HCT116 (cell line): ENCODE data around the gene VASH1. TPM values are rescaled to one million over a fixed set of nuclear protein-coding genes. Genes with fewer than 3 reads are reported as not detected.

ENCODE experiments used
- ATAC-seq: fragments of 200-7000 bp; cut with Tn5 transposase; 2 replicates; pipeline ENCODE4 v1.9.1; 2020; ENCODE audit warnings: mild to moderate bottlenecking, moderate library complexity
- BruUV-seq: library from RNA; stranded (reverse); fragments of 400-500 nt; replicated peaks from 2 replicates; lab custom pipeline; 2021; lab: Mats Ljungman, UMichigan
- CTCF ChIA-PET: fragments of 300-600 bp; sonication (Branson Sonifier 250); formaldehyde crosslinking; loops from one replicate; lab custom pipeline; 2021; ENCODE audit warnings: antibody characterized with exemption; lab: Charles Lee
- POLR2A ChIA-PET: fragments of 300-600, 350-600 bp; sonication (Branson Sonifier 250); formaldehyde crosslinking; loops from one replicate; lab custom pipeline; 2021; ENCODE audit warnings: antibody characterized with exemption; lab: Charles Lee
- RAD21 ChIA-PET, 2 experiments: fragments of 300-600 bp; sonication (Branson Sonifier 250); formaldehyde crosslinking; loops; one replicate each; lab custom pipeline; 2023; ENCODE audit warnings: low total read pairs in 2 of 2; ENCODE audit not compliant: uncharacterized antibody in 2 of 2, unreplicated experiment in 2 of 2, low non-redundant PET in 1 of 2; lab: Charles Lee
- DNase-seq: peaks from one replicate; pipeline ENCODE4 v3.0.0-alpha.2; 2010; ENCODE audit warnings: low read depth, low spot score
- H2AFZ ChIP-seq: fragments of 200-600 bp; shearing (Covaris generic), sonication (generic); 2 replicates; pipeline ENCODE4 v1.6.1; 2017; ENCODE audit warnings: low read depth, mixed run types, mixed read lengths, antibody characterized with exemption, low read length; ENCODE audit not compliant: poor library complexity, severe bottlenecking
- H3K27ac ChIP-seq: 2 replicates; pipeline ENCODE4 v1.5.1; 2012; ENCODE audit warnings: low read depth, low read length
- H3K27me3 ChIP-seq: fragments of 200-600 bp; sonication (generic); 2 replicates; pipeline ENCODE4 v1.6.1; 2016; ENCODE audit warnings: mixed run types, low read length, mixed read lengths; ENCODE audit not compliant: insufficient read depth
- H3K36me3 ChIP-seq, 2 experiments: fragments of 200-500 bp in 1 of 2; fragments of 200-600 bp in 1 of 2; sonication (Bioruptor generic) in 1 of 2; sonication (generic) in 1 of 2; 2 replicates each; pipeline versions ENCODE4 v1.5.1 to v1.6.1; 2014 to 2016; ENCODE audit warnings: low read length in 2 of 2, inconsistent platforms in 1 of 2, mixed read lengths in 1 of 2, mixed run types in 1 of 2; ENCODE audit not compliant: insufficient read depth in 2 of 2, control insufficient read depth in 1 of 2
- H3K4me1 ChIP-seq, 2 experiments: fragments of 200-600 bp in 1 of 2; sonication (generic) in 1 of 2; 2 replicates each; pipeline versions ENCODE4 v1.5.1 to v1.6.1; 2012 to 2017; ENCODE audit warnings: low read length in 2 of 2, inconsistent platforms in 1 of 2, mild to moderate bottlenecking in 1 of 2, mixed read lengths in 1 of 2, mixed run types in 1 of 2, moderate library complexity in 1 of 2; ENCODE audit not compliant: insufficient read depth in 2 of 2, control insufficient read depth in 1 of 2
- H3K4me2 ChIP-seq: fragments of 200-600 bp; sonication (generic); 2 replicates; pipeline ENCODE4 v1.6.1; 2017; ENCODE audit warnings: mixed run types, low read length, mixed read lengths
- H3K4me3 ChIP-seq, 2 experiments: fragments of 200-600 bp in 1 of 2; sonication (generic) in 1 of 2; replicated peaks in 1 of 2; 2 replicates each; pipeline ENCODE4 v1.5.1; 2011 to 2016; ENCODE audit warnings: low read length in 2 of 2, control low read depth in 1 of 2, low read depth in 1 of 2, mild to moderate bottlenecking in 1 of 2, mixed read lengths in 1 of 2, mixed run types in 1 of 2
- H3K79me2 ChIP-seq: fragments of 200-600 bp; sonication (generic); 2 replicates; pipeline ENCODE4 v1.6.1; 2017; ENCODE audit warnings: mild to moderate bottlenecking, mixed run types, low read length, moderate library complexity, mixed read lengths; ENCODE audit not compliant: insufficient read depth
- H3K9ac ChIP-seq: fragments of 200-600 bp; sonication (generic); 2 replicates; pipeline ENCODE4 v1.6.1; 2016; ENCODE audit warnings: low read length, mixed read lengths
- H3K9me2 ChIP-seq: fragments of 200-600 bp; sonication (generic), shearing (Covaris generic); 2 replicates; pipeline ENCODE4 v1.6.1; 2017; ENCODE audit warnings: mixed run types, mild to moderate bottlenecking, moderate library complexity; ENCODE audit not compliant: insufficient read depth
- H3K9me3 ChIP-seq, 2 experiments: fragments of 200-500 bp in 1 of 2; fragments of 200-600 bp in 1 of 2; sonication (Bioruptor generic) in 1 of 2; sonication (generic) in 1 of 2; 2 replicates each; pipeline ENCODE4 v1.6.1; 2014 to 2017; ENCODE audit warnings: low read length in 2 of 2, mixed read lengths in 2 of 2, inconsistent platforms in 1 of 2, low read depth in 1 of 2, mild to moderate bottlenecking in 1 of 2, mixed run types in 1 of 2, moderate library complexity in 1 of 2; ENCODE audit not compliant: control insufficient read depth in 1 of 2, insufficient read depth in 1 of 2
- H4K20me1 ChIP-seq: fragments of 200-600 bp; sonication (generic), shearing (Covaris generic); 2 replicates; pipeline ENCODE4 v1.6.1; 2017; ENCODE audit warnings: mixed run types, mild to moderate bottlenecking, moderate library complexity; ENCODE audit not compliant: insufficient read depth
- CBX3 ChIP-seq: IDR thresholded peaks from 2 replicates; pipeline ENCODE4 v1.6.1; 2012; ENCODE audit warnings: low read depth
- EGR1 ChIP-seq: IDR thresholded peaks from 2 replicates; pipeline ENCODE4 v1.6.1; 2012; ENCODE audit warnings: low read depth
- ELF1 ChIP-seq: IDR thresholded peaks from 2 replicates; pipeline ENCODE4 v1.6.1; 2012; ENCODE audit warnings: low read depth, borderline replicate concordance
- EZH2 ChIP-seq: fragments of 200-600 bp; sonication (generic); IDR thresholded peaks from 2 replicates; pipeline ENCODE4 v1.6.1; 2017; ENCODE audit warnings: antibody characterized with exemption, mixed run types
- FOSL1 ChIP-seq: IDR thresholded peaks from 2 replicates; pipeline ENCODE4 v1.6.1; 2012; ENCODE audit warnings: low read depth
- JUND ChIP-seq: IDR thresholded peaks from 2 replicates; pipeline ENCODE4 v1.6.1; 2012
- POLR2A ChIP-seq: IDR thresholded peaks from 2 replicates; pipeline ENCODE4 v1.7.0; 2011; ENCODE audit warnings: borderline replicate concordance; ENCODE audit not compliant: insufficient read depth, insufficient read length; ENCODE audit errors: extremely low read depth
- POLR2AphosphoS5 ChIP-seq: IDR thresholded peaks from 2 replicates; pipeline ENCODE4 v1.6.1; 2011; ENCODE audit warnings: mild to moderate bottlenecking, low read depth, low read length, moderate library complexity
- RAD21 ChIP-seq: IDR thresholded peaks from 2 replicates; pipeline ENCODE4 v1.6.1; 2012; ENCODE audit warnings: low read depth, mild to moderate bottlenecking
- SIN3A ChIP-seq: IDR thresholded peaks from 2 replicates; pipeline ENCODE4 v1.6.1; 2012; ENCODE audit warnings: low read depth
- SP1 ChIP-seq: IDR thresholded peaks from 2 replicates; pipeline ENCODE4 v1.6.1; 2012; ENCODE audit warnings: low read depth
- SRF ChIP-seq: IDR thresholded peaks from 2 replicates; pipeline ENCODE4 v1.6.1; 2012; ENCODE audit warnings: low read depth
- YY1 ChIP-seq: IDR thresholded peaks from 2 replicates; pipeline ENCODE4 v1.6.1; 2011; ENCODE audit warnings: low read length, low read depth, moderate library complexity, mild to moderate bottlenecking; ENCODE audit not compliant: insufficient replicate concordance; ENCODE audit errors: extremely low read depth
- ZFX ChIP-seq: fragments of 450-650 bp; IDR thresholded peaks from 2 replicates; pipeline ENCODE4 v1.6.1; 2017
- ZNF274 ChIP-seq: fragments of 200-500 bp; sonication (Bioruptor generic); IDR thresholded peaks from 2 replicates; pipeline ENCODE4 v1.6.1; 2014; ENCODE audit warnings: mild to moderate bottlenecking, low read depth, low read length, inconsistent platforms
- intact Hi-C: fragments of 100-400 bp; cut with micrococcal nuclease; formaldehyde crosslinking; loops from 2 replicates; pipeline ENCODE4 v1.10.0; 2022
- total RNA-seq: library from RNA; stranded (reverse); gene quantifications from one replicate; pipeline ENCODE4 v1.2.1, GENCODE V29; 2021; ENCODE audit not compliant: unreplicated experiment
- TF ChIP-seq, protein P1 (sequence below), 3 experiments: fragments of 200-600 bp in 1 of 3; sonication (generic) in 1 of 3; IDR thresholded peaks in 2 of 3; conservative IDR thresholded peaks in 1 of 3; 2 replicates each; pipeline ENCODE4 v1.5.1; 2012 to 2017; ENCODE audit warnings: low read depth in 2 of 3, low read length in 2 of 3, antibody characterized with exemption in 1 of 3, borderline replicate concordance in 1 of 3, control low read depth in 1 of 3, mild to moderate bottlenecking in 1 of 3, mixed read lengths in 1 of 3, mixed run types in 1 of 3, moderate library complexity in 1 of 3; ENCODE audit not compliant: insufficient read depth in 1 of 3
- TF ChIP-seq, protein P2 (sequence below): IDR thresholded peaks from 2 replicates; pipeline ENCODE4 v1.6.1; 2012
- TF ChIP-seq, protein P3 (sequence below): IDR thresholded peaks from 2 replicates; pipeline ENCODE4 v1.6.1; 2012
- TF ChIP-seq, protein P4 (sequence below): IDR thresholded peaks from 2 replicates; pipeline ENCODE4 v1.6.1; 2012; ENCODE audit warnings: low read depth
- TF ChIP-seq, protein P5 (sequence below): IDR thresholded peaks from 2 replicates; pipeline ENCODE4 v1.6.1; 2011; ENCODE audit warnings: mild to moderate bottlenecking, low read length, moderate library complexity; ENCODE audit not compliant: insufficient replicate concordance; ENCODE audit errors: extremely low read depth

Gene VASH1
- total RNA-seq, 1 experiment from 2014 or later = 13.3 TPM

DNA sequence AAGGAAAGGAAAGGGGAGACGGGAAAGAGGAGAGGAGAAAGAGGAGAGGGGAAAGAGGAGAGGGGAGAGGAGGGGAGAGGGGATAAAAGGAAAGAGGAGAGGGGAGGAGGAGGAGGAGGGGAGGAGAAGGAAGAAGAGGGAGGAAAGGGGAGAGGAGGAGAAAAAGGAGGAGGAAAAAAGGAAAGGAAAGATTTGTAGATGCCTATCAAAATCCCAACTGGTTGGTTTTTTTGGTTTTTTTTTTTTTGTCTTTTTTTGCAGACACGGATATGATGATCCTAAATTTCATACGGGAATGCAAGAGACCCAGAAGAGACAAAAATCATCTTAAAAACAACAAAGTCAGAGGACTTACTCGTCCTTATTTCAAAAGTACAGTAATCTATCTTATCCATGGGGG is 32.1 kb downstream of the VASH1 start:
- no peak for DNase-seq
- H3K4me1 ChIP-seq = peaks cover 0 to 5% of the 10 kb centered on the region in 2 experiments; a peak in 2 of 4 replicates
- no peaks in the 10 kb centered on the region for H3K9me3 ChIP-seq
- no peak overlapping the region for H3K4me3 ChIP-seq
- peaks cover 12 to 24% of the 10 kb centered on the region in 2 experiments; a peak in 3 of 4 replicates for H3K36me3 ChIP-seq
- no peak overlapping the region for H3K27ac ChIP-seq
- no peaks in the 10 kb centered on the region for H4K20me1 ChIP-seq
- ChIA-PET RAD21 (no interaction called here), CTCF (no interaction called here), POLR2A (no interaction called here)
- BruUV-seq = no TSS peak
- H2AFZ ChIP-seq = no peak overlapping the region
- intact Hi-C loops = no loop called here
- no peak overlapping the region for H3K4me2 ChIP-seq
- TF ChIP-seq ELF1 (no peak), YY1 (no peak), SRF (no peak), POLR2AphosphoS5 (no peak), CBX3 (no peak), RAD21 (no peak), POLR2A (no peak), ZNF274 (no peak), EZH2 (no peak), JUND (no peak), ZFX (no peak), SIN3A (no peak), SP1 (no peak), EGR1 (no peak), FOSL1 (no peak)
- TF ChIP-seq, protein P1, sequence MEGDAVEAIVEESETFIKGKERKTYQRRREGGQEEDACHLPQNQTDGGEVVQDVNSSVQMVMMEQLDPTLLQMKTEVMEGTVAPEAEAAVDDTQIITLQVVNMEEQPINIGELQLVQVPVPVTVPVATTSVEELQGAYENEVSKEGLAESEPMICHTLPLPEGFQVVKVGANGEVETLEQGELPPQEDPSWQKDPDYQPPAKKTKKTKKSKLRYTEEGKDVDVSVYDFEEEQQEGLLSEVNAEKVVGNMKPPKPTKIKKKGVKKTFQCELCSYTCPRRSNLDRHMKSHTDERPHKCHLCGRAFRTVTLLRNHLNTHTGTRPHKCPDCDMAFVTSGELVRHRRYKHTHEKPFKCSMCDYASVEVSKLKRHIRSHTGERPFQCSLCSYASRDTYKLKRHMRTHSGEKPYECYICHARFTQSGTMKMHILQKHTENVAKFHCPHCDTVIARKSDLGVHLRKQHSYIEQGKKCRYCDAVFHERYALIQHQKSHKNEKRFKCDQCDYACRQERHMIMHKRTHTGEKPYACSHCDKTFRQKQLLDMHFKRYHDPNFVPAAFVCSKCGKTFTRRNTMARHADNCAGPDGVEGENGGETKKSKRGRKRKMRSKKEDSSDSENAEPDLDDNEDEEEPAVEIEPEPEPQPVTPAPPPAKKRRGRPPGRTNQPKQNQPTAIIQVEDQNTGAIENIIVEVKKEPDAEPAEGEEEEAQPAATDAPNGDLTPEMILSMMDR (IDR thresholded peaks at IDR 0.05 in 2 of 3, conservative IDR thresholded peaks at IDR 0.05 in 1 of 3; ENCODE audit: borderline replicate concordance in 1 of 3, insufficient read depth in 1 of 3, low read depth in 2 of 3, low read length in 2 of 3) = no peak
- TF ChIP-seq, protein P2, sequence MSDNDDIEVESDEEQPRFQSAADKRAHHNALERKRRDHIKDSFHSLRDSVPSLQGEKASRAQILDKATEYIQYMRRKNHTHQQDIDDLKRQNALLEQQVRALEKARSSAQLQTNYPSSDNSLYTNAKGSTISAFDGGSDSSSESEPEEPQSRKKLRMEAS = no peak
- TF ChIP-seq, protein P3, sequence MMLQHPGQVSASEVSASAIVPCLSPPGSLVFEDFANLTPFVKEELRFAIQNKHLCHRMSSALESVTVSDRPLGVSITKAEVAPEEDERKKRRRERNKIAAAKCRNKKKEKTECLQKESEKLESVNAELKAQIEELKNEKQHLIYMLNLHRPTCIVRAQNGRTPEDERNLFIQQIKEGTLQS = no peak
- TF ChIP-seq, protein P4, sequence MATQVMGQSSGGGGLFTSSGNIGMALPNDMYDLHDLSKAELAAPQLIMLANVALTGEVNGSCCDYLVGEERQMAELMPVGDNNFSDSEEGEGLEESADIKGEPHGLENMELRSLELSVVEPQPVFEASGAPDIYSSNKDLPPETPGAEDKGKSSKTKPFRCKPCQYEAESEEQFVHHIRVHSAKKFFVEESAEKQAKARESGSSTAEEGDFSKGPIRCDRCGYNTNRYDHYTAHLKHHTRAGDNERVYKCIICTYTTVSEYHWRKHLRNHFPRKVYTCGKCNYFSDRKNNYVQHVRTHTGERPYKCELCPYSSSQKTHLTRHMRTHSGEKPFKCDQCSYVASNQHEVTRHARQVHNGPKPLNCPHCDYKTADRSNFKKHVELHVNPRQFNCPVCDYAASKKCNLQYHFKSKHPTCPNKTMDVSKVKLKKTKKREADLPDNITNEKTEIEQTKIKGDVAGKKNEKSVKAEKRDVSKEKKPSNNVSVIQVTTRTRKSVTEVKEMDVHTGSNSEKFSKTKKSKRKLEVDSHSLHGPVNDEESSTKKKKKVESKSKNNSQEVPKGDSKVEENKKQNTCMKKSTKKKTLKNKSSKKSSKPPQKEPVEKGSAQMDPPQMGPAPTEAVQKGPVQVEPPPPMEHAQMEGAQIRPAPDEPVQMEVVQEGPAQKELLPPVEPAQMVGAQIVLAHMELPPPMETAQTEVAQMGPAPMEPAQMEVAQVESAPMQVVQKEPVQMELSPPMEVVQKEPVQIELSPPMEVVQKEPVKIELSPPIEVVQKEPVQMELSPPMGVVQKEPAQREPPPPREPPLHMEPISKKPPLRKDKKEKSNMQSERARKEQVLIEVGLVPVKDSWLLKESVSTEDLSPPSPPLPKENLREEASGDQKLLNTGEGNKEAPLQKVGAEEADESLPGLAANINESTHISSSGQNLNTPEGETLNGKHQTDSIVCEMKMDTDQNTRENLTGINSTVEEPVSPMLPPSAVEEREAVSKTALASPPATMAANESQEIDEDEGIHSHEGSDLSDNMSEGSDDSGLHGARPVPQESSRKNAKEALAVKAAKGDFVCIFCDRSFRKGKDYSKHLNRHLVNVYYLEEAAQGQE = no peak
- TF ChIP-seq, protein P5, sequence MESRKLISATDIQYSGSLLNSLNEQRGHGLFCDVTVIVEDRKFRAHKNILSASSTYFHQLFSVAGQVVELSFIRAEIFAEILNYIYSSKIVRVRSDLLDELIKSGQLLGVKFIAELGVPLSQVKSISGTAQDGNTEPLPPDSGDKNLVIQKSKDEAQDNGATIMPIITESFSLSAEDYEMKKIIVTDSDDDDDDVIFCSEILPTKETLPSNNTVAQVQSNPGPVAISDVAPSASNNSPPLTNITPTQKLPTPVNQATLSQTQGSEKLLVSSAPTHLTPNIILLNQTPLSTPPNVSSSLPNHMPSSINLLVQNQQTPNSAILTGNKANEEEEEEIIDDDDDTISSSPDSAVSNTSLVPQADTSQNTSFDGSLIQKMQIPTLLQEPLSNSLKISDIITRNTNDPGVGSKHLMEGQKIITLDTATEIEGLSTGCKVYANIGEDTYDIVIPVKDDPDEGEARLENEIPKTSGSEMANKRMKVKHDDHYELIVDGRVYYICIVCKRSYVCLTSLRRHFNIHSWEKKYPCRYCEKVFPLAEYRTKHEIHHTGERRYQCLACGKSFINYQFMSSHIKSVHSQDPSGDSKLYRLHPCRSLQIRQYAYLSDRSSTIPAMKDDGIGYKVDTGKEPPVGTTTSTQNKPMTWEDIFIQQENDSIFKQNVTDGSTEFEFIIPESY = no peak
- no peak overlapping the region for H3K9ac ChIP-seq
- H3K9me2 ChIP-seq = no peaks in the 10 kb centered on the region
- no peak for ATAC-seq
- no peaks in the 10 kb centered on the region for H3K79me2 ChIP-seq
- H3K27me3 ChIP-seq = no peaks in the 10 kb centered on the region
